ENCODE results near the gene DSG2.
"Not testable (repeated sequence)": the region's sequence is repeated elsewhere in the genome, so short reads cannot be mapped to it uniquely, and the experiment has no call there.

DSG2 gene

DNA sequence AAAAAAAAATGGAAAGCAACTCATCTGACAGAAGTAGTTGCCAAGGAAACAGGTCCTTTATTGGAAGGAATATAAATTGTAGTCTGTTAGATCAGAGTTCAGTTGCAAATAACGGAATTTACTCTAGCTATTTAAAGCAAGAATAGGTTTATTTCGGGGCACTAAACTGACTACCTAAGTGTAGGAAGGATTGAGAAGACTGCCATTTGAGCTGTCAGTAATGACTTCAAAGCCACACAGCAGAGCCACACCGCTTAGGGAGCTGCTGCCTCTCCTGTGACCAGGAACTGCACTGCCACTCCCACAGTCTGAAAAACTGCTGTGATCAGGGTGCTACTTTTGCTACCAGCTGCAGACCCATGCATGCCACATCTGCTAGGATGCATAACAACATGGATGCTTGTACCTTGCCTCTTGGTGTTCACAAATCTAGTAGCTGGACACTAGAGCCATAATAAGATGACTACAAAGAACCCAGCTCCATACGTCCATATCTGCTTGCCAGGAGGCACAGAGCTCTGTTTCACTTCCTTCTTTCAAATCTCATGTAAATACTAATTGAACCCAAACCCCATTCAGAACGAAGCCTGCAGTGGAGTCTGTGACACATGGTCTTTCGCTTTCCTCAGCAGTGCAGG is 2.2 kb downstream of the DSG2 start:
- no peak for DNase-seq (ENCODE audit: low read depth in 1 of 2, low spot score in 1 of 2)

DNA sequence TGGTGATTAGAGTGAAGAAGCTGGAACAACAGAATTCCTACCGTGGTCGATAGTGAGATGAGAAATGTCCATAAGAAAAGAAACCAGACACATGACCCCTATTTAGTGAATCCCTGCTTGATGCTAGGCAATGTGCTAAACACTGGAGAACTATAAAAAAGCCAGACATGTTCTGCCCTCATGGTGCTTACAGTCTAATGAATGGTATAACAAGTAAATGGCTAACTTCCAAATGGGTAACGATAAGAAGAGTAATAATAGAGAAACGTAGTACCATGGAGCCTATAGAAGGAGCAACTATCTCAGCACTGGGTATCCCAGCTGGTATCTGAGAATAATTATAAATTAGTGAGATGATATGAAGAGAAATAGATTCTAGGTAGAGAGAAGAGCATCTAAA is 5.0 kb downstream of the DSG2 start:
- no peak for DNase-seq (ENCODE audit: low read depth in 1 of 2, low spot score in 1 of 2)

DNA sequence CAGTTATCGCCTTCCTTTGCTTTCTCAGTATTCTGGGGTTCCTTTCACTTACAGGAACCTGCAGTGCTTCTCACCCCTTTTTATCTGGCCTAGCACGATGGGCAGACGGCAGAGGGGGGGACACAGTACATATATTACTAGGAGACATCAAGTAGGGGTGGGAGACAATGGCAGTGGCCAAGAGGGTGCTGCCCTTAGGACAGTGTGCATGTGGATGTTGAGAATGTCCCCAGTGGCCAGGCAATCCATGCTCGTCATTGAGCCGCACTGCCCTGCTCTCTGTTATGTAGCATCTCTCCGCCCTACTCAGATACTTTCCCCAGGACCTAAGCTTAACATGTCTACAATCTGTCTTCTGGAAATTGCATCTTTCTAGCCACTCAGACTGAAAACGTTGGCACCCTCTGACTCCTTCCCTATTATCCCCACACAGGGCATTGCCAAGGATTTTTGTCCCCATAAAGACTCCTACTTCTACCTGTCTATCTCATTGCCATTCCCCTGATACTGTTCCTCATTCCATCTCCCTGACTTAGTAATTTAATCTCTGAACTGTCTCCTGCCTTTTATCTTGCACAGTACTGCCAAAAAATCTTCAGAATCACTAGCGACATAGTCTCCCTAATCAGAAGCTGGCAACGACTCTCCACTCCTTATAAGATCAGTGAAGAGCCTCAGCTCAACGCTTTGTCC is 6.6 kb downstream of the DSG2 start:
- no peak for DNase-seq (ENCODE audit: low read depth in 1 of 2, low spot score in 1 of 2)

DNA sequence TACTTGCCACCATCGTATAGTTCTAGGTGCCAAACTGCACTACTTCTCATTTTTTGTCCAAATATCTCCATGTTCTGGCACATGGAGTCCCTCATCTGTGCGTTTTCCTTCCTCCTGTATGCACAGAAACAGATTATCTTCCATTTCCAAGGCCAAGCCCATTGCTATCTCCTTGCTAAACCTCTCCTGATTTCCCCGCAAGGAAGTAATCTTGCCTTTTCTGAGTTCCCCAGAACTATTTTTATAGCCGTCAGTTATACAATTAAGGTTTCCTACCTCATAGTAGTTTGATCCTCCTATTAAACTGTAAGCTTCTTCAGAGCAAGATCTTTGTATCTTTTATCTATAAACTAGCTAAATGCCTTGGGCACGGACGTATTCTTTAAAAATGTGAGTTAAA is 7.2 kb downstream of the DSG2 start:
- no peak for DNase-seq (ENCODE audit: low read depth in 1 of 2, low spot score in 1 of 2)

DNA sequence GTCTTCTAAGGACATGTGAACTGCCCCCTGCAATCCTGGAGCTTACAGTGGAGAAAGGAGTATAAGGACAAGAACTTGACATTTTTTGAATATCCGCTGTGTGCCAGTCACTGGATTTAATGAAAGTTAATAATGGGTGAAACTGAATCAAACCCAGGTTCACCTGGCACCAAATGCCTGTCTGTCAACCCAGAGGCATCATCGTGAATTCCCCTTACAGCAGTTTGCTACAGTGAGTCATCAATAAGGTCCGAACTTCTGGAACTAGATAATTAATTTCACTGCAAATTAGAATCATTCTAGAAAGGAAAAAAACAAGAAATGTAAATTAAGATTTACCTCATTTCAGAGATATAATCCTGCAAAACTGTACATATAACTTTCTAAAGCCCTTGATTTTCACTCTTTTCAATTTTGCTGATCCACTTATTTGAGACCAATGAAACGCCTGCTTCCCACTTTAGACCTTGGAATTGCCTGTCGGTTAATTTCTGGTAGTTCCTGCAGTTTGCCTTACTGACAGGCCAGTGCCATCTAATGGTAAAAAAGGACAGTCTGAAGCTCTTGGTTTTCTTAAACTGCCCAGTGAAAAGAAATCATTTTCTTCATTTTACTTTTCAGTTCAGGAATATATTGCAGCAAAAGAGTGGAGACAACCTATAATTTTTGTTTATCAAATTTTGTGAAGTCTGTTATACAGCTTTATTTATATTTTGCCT is 8.2 kb downstream of the DSG2 start:
- DNase-seq (ENCODE audit: low read depth in 1 of 2, low spot score in 1 of 2), result no peak

DNA sequence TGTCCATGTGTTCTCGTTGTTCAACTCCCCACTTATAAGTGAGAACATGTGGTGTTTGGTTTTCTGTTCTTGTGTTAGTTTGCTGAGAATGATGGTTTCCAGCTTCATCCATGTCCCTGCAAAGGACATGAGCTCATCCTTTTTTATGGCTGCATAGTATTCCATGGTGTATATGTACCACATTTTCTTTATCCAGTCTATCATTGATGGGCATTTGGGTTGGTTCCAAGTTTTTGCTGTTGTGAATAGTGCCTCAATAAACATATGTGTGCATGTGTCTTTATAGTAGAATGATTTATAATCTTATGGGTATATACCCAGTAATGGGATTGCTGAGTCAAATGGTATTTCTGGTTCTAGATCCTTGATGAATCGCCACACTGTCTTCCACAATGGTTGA is 9.1 kb downstream of the DSG2 start:
- not testable (repeated sequence) for DNase-seq (ENCODE audit: low read depth in 1 of 2, low spot score in 1 of 2)

DNA sequence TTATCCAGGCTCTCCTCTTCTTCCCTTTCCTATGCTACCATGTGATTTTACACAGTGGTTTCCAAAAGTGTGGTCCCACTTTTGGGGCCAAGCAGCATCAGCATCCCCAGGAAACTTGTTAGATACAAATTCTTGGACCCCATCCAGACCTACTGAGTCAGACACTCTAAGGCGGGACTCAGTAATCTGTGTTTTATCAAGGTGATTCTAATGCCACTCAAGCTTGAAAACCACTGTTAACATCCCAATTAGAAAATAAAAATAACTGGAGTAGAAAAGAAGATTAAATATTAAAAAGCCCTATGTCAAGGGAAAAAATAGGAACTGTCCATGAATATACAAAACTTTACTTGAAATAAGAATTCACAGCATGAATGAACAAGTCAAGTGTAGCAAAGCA is 10.8 kb downstream of the DSG2 start:
- DNase-seq (ENCODE audit: low read depth in 1 of 2, low spot score in 1 of 2), result no peak

DNA sequence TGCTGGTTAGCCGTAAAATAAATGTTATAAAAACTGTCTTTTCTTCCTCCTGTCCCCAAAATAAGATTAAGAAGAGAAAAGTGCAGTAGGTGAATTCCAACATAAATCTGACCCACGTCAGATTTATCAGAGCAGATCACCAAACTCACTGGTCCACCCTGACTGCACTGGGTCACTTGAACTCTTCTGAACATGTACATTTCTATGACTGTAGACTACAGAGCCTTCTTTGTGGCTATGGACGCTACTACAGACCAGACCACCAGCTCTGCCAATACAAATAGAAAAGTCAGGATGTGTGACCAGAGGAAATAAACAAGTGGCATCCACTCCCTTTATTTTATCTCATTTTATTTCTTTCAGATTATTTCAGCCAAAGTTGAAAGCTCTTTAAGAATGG is 11.6 kb downstream of the DSG2 start:
- no peak for DNase-seq (ENCODE audit: low read depth in 1 of 2, low spot score in 1 of 2)

DNA sequence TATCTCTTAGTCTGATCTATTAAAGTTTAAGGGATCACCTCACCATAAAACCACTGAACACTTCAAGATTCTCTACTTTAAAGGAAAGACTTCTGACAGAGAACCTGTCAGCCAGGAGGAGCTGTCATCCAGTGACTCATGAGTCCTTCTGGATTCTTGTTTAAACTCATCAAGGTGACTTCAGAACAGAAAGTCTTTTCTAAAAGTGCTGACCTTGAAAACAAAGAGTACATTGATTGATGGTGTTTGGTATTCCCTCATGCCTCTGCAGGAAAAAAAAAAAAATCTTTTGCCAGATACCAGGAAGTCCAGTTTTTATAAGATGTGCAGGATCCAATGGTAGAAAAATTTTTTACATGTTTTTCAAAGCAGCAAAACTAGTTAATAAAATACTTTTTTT is 12.3 kb downstream of the DSG2 start:
- no peak for DNase-seq (ENCODE audit: low read depth in 1 of 2, low spot score in 1 of 2)

DNA sequence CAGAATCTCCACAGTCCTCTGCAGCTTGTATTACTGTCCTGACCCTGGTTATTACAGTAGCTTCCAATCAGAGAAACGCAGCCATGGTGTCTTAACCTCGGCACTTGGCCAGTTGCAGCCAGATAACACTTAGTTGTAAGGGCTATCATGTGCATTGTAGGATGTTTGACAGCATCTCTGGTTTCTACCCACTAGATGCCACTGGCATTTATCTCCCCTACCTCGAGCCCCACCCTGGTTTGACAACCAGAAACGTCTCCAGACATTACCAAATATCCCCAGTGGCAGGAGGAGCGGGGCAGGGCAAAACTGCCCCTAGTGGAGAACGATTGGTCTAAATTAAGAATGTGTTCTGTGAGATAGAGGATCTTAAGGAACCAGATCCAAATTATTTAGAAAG is 13.1 kb downstream of the DSG2 start:
- DNase-seq (ENCODE audit: low read depth in 1 of 2, low spot score in 1 of 2), result no peak

DNA sequence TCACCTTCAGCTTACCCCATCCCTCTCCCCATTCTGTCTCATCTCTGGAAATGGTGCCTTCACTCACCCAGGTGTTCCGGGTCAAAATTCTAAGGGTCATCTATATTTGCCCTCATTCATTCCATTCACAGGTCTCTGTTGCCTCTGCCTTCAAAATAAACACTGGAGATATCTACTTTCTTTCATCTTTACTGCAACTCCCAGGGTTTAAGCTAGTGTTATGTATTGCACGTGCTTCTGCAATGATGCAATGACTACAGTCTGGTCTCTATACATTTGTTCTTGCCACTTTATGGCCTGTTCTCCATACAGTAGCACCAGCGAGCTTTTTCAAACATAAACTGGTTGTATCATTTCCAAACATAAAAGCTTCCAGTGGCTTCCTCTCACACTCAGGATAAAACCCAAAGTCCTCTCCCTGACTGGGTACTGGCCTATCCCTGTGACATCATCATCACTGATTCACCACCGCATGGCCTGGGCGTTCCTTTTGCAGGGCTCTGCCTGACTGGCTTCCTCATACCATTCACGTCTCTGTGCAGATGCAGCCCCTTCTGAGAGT is 14.3 kb downstream of the DSG2 start:
- no peak for DNase-seq (ENCODE audit: low read depth in 1 of 2, low spot score in 1 of 2)

DNA sequence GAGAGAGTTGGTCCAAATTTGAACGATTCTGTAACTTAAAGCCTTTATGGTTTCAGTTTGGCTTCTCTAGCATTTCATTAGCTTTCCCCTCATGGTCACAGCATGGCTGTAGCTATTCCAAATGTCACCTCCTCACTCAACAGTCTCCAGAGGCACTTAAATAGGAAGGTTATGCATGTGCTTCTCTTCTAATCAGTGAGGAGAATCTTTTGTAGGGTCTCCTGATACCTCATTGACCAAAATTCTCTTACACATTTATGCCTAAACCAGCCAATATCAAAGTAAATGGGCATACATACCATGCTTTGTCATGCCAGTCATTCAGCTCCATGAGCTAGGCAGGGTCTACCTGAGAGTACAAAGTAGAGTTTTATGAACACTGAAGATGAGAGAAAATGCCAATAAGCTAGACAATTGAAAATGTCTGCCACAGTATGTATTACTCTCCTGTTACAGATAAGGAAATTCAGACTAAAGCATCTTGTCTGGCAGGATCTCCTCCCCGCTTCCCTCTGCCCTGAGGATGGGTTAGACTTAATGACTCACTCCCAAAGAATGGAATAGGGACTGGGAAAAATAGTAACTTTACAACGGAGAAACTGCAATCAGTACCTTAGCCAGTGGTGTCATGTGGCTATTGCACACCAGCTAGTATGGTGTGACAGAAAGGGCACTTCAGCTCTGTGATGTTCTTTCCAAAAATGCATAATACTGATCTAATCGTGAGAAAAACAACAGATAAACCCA is 15.4 kb downstream of the DSG2 start:
- DNase-seq (ENCODE audit: low read depth in 1 of 2, low spot score in 1 of 2), result no peak

DNA sequence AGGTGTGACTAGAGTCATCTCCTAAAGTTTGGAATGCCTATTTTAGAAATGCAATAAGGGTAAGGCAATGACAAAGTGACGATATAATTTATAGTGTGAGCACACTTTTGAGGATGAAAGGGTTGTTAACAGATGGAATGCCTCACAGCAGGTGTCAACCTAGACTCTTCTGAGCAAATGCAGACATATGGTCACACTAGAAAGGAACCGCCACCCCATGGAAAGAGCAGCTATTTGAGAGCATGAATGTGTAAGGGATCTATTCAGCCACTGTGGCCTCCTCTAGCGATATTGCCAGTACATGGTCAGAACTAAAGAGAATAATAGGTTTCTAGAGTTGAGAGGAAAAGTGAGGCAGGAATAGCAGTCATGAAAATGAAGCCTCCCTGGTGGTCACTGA is 18.5 kb downstream of the DSG2 start:
- no peak for DNase-seq (ENCODE audit: low read depth in 1 of 2, low spot score in 1 of 2)

DNA sequence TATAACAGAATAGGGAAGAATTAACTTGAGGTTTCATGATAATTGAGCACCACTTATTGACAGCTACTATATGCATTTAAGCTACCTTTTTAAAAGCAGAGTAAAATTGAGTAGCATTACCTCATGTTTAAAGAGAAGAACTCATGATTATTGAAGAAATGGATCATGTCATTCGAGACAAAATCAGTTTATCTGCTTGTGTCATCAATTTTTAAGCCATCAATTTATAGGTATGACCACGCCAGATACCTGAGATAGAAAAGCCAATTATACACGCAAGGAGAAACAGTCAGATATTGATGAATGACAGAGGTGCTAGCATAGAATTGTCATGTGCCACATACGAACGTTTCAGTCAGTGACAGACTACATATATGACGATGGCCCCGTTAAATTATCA is 28.4 kb downstream of the DSG2 start:
- DNase-seq (ENCODE audit: low read depth in 1 of 2, low spot score in 1 of 2), result no peak

DNA sequence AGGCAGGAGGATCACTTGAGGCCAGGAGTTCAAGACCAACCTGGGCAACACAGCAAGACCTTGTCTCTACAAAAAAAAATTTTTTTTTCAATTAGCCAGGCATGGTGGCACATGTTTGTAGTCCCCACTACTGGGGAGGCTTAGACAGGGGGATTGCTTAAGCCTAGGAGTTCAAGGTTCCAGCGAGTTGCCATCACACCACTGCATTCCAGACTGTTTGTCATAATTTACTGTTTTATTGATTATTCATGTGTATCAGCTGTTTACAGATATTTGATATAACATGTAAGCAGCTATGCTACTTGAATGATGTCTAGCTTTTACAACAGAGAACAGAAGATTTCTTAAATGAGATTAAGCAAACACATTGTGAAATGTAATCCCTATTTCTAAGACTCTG is 35.3 kb downstream of the DSG2 start:
- DNase-seq (ENCODE audit: low read depth in 1 of 2, low spot score in 1 of 2), result no peak

DNA sequence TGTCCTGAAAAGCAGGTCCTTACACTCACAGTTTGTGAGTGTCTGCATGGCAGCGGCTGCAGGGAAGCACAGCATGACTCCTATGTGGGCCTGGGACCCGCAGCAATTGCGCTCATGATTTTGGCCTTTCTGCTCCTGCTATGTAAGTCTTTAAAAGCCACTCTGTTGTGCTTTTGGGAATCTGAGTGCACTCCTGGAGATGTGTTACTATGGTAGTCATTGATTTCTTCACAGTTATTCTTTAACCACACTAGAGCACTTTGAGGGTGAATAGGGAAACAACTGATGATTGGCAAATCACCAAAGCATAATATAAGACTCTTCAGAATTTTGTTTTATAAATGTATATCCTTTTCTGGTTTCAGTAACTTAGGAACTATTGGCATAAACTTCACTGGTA is 40.9 kb downstream of the DSG2 start:
- no peak for DNase-seq (ENCODE audit: low read depth in 1 of 2, low spot score in 1 of 2)

DNA sequence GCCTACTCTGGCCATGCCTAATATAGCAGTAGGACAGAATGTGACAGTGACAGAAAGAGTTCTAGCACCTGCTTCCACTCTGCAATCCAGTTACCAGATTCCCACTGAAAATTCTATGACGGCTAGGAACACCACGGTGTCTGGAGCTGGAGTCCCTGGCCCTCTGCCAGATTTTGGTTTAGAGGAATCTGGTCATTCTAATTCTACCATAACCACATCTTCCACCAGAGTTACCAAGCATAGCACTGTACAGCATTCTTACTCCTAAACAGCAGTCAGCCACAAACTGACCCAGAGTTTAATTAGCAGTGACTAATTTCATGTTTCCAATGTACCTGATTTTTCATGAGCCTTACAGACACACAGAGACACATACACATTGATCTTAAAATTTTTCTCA is 48.5 kb downstream of the DSG2 start:
- DNase-seq (ENCODE audit: low read depth in 1 of 2, low spot score in 1 of 2), result no peak

DNA sequence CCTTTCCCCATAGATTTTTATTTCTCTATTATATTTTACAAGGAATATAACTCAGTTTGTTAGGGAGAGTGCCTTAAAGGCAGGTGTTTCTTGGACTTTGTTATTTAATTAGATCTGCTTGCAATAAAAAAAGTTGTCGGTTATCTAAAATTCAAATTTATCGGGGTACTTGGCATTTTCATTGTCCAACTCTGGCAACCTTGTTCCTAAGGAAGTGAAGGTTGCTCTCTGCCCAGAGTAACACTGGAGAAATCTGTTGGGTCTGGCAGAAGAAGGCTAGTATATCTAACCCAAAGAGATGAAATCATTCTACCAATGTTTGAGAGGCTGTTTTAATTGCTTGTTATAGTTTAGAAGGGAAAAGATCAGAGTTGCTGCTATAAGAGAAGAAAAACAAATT is 50.9 kb downstream of the DSG2 start:
- DNase-seq (ENCODE audit: low read depth in 1 of 2, low spot score in 1 of 2), result no peak

DNA sequence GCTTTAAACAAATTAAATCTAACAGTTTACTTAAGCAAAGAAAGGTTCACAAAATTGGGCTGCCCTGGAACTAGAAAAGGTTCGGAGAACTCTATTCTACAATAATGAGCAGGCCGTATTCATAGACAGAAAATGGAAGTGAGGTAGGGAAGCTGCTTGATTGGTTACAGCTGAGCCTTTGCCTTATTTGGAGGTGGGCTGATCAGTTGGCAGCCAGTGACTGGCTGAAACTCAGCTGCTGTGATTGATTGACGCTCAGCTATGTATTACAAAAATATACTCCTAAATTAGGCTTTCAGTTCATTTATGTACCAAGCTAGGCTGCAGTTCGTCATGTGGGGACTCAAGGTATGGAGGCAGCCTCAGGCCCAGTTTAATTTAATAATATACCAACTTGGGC is 51.4 kb downstream of the DSG2 start:
- no peak for DNase-seq (ENCODE audit: low read depth in 1 of 2, low spot score in 1 of 2)

DNA sequence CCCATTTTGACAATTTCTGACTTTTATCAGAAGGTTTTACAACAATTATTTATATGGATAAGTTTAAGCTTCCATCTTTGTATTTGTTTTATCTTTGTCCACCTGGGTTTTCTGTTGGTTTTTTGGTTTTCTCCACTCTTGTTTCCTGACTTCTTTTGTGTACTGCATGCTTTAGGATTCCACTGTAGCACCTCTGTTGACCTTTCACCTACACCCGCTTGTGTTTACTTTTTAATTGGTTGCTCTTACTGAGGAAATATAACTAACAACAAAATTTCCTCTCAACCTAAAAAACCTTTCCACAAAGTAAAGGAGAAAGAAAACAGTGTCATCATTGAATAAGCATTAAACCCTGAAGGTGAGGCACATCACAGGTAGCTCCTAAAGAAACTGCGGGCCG is 53.9 kb downstream of the DSG2 start:
- DNase-seq (ENCODE audit: low read depth in 1 of 2, low spot score in 1 of 2), result no peak

DNA sequence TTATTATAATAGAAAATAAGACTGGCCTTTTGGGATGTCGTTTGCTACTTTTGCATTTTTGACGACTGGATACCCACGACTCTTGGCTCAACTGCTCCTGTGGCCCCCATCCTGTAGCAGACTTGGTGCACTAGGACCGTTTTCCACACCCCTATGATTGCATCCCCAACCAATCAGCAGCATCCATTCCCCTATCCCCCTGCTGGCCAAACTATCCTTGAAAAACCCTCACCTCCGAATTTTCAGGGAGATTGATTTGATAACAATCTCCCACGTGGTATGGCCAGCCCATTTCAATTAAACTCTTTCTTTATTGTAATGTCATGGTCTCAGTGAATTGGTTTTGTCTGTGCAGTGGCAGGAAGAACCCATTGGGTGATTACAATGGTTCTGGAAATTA is 55.8 kb downstream of the DSG2 start:
- DNase-seq (ENCODE audit: low read depth in 1 of 2, low spot score in 1 of 2), result no peak

DNA sequence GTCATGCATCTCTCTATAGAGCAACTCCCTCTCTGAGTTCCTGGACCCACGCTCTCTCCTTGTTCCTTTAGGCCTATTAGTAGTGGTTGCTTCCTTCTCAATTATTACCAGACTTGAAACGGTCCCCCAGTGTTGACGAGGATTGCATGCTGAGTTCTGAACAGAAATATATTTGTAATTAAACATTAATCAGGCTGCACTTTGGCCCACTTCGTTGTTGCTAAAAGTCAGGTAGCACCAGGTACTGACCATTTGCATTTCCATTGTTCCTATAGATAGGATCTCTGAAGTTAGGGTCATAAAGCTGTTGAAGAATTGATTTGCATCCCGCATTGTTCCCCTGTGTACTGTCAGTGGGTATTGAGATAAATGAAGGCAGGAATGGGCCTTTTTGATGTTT is 56.8 kb downstream of the DSG2 start:
- DNase-seq (ENCODE audit: low read depth in 1 of 2, low spot score in 1 of 2), result no peak
